ENCODE measurements around the gene VMP1.
"Not testable (repeated sequence)": the region's sequence is repeated elsewhere in the genome, so short reads cannot be mapped to it uniquely, and the experiment has no call there.

The VMP1 gene

GRCh38 chr17:59756236-59756818 lies 48.9 kb downstream of the VMP1 start:
- DNase-seq = no peak

- DNase-seq = no peak
Observed at GRCh38 chr17:59757043-59757442, 49.6 kb downstream of the VMP1 start.

GRCh38 chr17:59757470-59757869 lies 50.0 kb downstream of the VMP1 start:
- no peak for DNase-seq

GRCh38 chr17:59757881-59758385 lies 50.5 kb downstream of the VMP1 start:
- DNase-seq = no peak

- not testable (repeated sequence) for DNase-seq
Observed at GRCh38 chr17:59758998-59759651, 51.7 kb downstream of the VMP1 start.

GRCh38 chr17:59760160-59760559 lies 52.7 kb downstream of the VMP1 start:
- DNase-seq = no peak

GRCh38 chr17:59761385-59762048 lies 54.1 kb downstream of the VMP1 start:
- no peak for DNase-seq

GRCh38 chr17:59762049-59762823 lies 54.8 kb downstream of the VMP1 start:
- DNase-seq = no peak

GRCh38 chr17:59762824-59763374 lies 55.4 kb downstream of the VMP1 start:
- no peak for DNase-seq

GRCh38 chr17:59763861-59764260 lies 56.4 kb downstream of the VMP1 start:
- no peak for DNase-seq

- no peak for DNase-seq
Observed at GRCh38 chr17:59764292-59764741, 56.9 kb downstream of the VMP1 start.

- DNase-seq = no peak
Observed at GRCh38 chr17:59765038-59765437, 57.6 kb downstream of the VMP1 start.

- no peak for DNase-seq
Observed at GRCh38 chr17:59766491-59766890, 59.0 kb downstream of the VMP1 start.

GRCh38 chr17:59767176-59767575 lies 59.7 kb downstream of the VMP1 start:
- DNase-seq = no peak

- DNase-seq = no peak
Observed at GRCh38 chr17:59769887-59770286, 62.4 kb downstream of the VMP1 start.

- DNase-seq = no peak
Observed at GRCh38 chr17:59771093-59771492, 63.6 kb downstream of the VMP1 start.

GRCh38 chr17:59775786-59776350 lies 68.4 kb downstream of the VMP1 start:
- no peak for DNase-seq

GRCh38 chr17:59776577-59776976 lies 69.1 kb downstream of the VMP1 start:
- DNase-seq = no peak

- DNase-seq = no peak
Observed at GRCh38 chr17:59777033-59777432, 69.6 kb downstream of the VMP1 start.

- DNase-seq = no peak
Observed at GRCh38 chr17:59778996-59779395, 71.5 kb downstream of the VMP1 start.

- no peak for DNase-seq
Observed at GRCh38 chr17:59779521-59779920, 72.1 kb downstream of the VMP1 start.

GRCh38 chr17:59780548-59780947 lies 73.1 kb downstream of the VMP1 start:
- not testable (repeated sequence) for DNase-seq

Data from NCI-H774 (cell line).